GM18526 (cell line): ENCODE data around the gene ZBTB33.

Experiments used
- POLR2A ChIP-seq: IDR thresholded peaks from 3 replicates; pipeline ENCODE4 v1.6.1; 2011; ENCODE audit not compliant: insufficient read length; ENCODE audit errors: extremely low read depth

The ZBTB33 gene

GRCh38 chrX:120250522-120251271 is at the start of gene ZBTB33:
TSS of gene ZBTB33 (plus strand) at chrX:120250812. CDS start at chrX:120253416, 2,604 bp downstream.
- peak; percentile 44 for TF ChIP-seq POLR2A

- no peak for TF ChIP-seq POLR2A
These were observed 49.8 kb upstream of the ZBTB33 start for GRCh38 chrX:120200851-120201250.

GRCh38 chrX:120205816-120206753 is 44.5 kb upstream of the ZBTB33 start:
- TF ChIP-seq POLR2A: no peak

GRCh38 chrX:120207009-120207605 is 43.5 kb upstream of the ZBTB33 start:
- TF ChIP-seq POLR2A: no peak

- no peak for TF ChIP-seq POLR2A
These were observed 37.0 kb upstream of the ZBTB33 start for GRCh38 chrX:120213438-120214265.

- TF ChIP-seq POLR2A: no peak
These were observed 27.2 kb upstream of the ZBTB33 start for GRCh38 chrX:120223374-120223773.

GRCh38 chrX:120224388-120224787 is 26.2 kb upstream of the ZBTB33 start:
- TF ChIP-seq POLR2A: no peak

- TF ChIP-seq POLR2A: no peak
These were observed 22.3 kb upstream of the ZBTB33 start for GRCh38 chrX:120228187-120228908.

GRCh38 chrX:120235284-120235683 is 15.3 kb upstream of the ZBTB33 start:
- no peak for TF ChIP-seq POLR2A

GRCh38 chrX:120236687-120237479 is 13.7 kb upstream of the ZBTB33 start:
- TF ChIP-seq POLR2A: no peak

DNA sequence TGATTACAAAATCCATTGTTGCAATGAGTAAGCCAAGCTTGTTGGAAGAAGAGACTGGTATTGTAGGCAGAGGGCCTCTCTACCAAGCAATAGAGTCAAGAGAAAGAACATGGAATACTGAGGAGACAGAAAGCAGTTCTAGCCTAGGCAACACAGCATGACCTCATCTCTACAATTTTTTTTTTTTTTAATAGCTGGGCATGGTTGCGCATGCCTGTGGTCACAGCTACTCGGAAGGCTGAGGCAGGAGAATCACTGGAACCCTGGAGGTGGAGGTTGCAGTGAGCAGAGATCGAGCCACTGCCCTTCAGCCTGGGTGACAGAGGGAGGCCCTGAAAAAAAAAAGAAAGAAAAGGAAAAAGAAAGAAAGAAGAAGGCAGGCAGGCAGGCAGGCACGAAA is 11.7 kb upstream of the ZBTB33 start:
- no peak for TF ChIP-seq POLR2A

DNA sequence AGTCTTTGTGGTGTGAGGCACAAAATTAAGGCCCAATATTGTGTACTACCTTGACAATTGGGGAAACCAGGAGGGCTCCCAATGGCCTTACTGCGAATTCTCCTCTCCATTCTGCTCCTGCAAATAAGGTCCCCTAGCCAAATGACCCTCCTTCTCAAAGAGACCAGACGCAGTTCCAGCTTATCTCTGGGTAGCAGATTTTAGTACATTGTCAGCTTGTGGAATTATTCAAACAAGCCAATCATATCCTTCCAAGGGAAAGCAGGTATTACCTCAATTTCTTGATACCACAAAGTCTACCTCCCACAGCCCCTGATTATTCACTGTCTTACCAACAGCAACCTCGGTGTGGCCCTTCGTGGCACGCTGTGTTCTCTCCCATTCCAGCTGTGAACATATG is 7.8 kb upstream of the ZBTB33 start:
- no peak for TF ChIP-seq POLR2A

- no peak for TF ChIP-seq POLR2A
These were observed 6.2 kb upstream of the ZBTB33 start for GRCh38 chrX:120244395-120244734.
